BJ (cell line): ENCODE results near the gene TOMM40. TPM values are rescaled to one million over a fixed set of nuclear protein-coding genes. Genes with fewer than 3 reads are reported as not detected.
"Not testable (repeated sequence)": the region's sequence is repeated elsewhere in the genome, so short reads cannot be mapped to it uniquely, and the experiment has no call there.

Experiments
- CTCF ChIA-PET: fragments of 350-600 bp; formaldehyde crosslinking; extraction: SDS; loops from one replicate; lab custom pipeline; 2021; ENCODE audit warnings: antibody characterized with exemption, inconsistent platforms; lab: Yijun Ruan, JAX
- POLR2A ChIA-PET: fragments of 300-600 bp; sonication (Branson Sonifier 250); formaldehyde crosslinking; extraction: SDS; loops from one replicate; lab custom pipeline; 2021; ENCODE audit warnings: antibody characterized with exemption; lab: Charles Lee
- DNase-seq: peaks from one replicate; pipeline ENCODE4 v3.0.0-alpha.2; 2011; ENCODE audit warnings: low read depth
- H3K27me3 ChIP-seq: 2 replicates; pipeline ENCODE4 v1.6.0; 2011; ENCODE audit warnings: low read length; ENCODE audit not compliant: control insufficient read depth, insufficient read depth
- H3K36me3 ChIP-seq: 2 replicates; pipeline ENCODE4 v1.5.1; 2011; ENCODE audit warnings: low read length; ENCODE audit not compliant: control insufficient read depth, insufficient read depth
- H3K4me3 ChIP-seq: 2 replicates; pipeline ENCODE4 v1.5.1; 2011; ENCODE audit warnings: low read depth, mild to moderate bottlenecking, control low read depth, low read length
- polyA plus RNA-seq: library from polyadenylated mRNA; depleted of rRNA; stranded (reverse); fragments of >200 nt; gene quantifications from 2 replicates; pipeline ENCODE4 v1.2.3, GENCODE V29; 2011
- TF ChIP-seq, protein P1 (sequence below): IDR thresholded peaks from 2 replicates; pipeline ENCODE4 v1.5.1; 2011; ENCODE audit warnings: low read depth, mild to moderate bottlenecking, control low read depth, inconsistent platforms, low read length, moderate library complexity; ENCODE audit not compliant: insufficient read depth

The TOMM40 gene
- polyA plus RNA-seq, 1 experiment, result 46.8 TPM

- CTCF ChIA-PET, result interaction anchor here (1.0 kb wide), 1 partner anchor 101 kb away, joined by 3 read pairs; no protein-coding TSS in a partner anchor
- Histone ChIP-seq H3K4me3 (no peak overlapping the region), H3K27me3 (no peaks in the 10 kb centered on the region), H3K36me3 (peaks cover 21% of the 10 kb centered on the region)
- no peak for DNase-seq
- POLR2A ChIA-PET, result interaction anchor here (0.6 kb wide), 1 partner anchor 746 kb away, joined by 4 read pairs; no protein-coding TSS in a partner anchor
- TF ChIP-seq, protein P1, sequence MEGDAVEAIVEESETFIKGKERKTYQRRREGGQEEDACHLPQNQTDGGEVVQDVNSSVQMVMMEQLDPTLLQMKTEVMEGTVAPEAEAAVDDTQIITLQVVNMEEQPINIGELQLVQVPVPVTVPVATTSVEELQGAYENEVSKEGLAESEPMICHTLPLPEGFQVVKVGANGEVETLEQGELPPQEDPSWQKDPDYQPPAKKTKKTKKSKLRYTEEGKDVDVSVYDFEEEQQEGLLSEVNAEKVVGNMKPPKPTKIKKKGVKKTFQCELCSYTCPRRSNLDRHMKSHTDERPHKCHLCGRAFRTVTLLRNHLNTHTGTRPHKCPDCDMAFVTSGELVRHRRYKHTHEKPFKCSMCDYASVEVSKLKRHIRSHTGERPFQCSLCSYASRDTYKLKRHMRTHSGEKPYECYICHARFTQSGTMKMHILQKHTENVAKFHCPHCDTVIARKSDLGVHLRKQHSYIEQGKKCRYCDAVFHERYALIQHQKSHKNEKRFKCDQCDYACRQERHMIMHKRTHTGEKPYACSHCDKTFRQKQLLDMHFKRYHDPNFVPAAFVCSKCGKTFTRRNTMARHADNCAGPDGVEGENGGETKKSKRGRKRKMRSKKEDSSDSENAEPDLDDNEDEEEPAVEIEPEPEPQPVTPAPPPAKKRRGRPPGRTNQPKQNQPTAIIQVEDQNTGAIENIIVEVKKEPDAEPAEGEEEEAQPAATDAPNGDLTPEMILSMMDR, result no peak
These were observed 6.5 kb upstream of the TOMM40 start for GRCh38 chr19:44884566-44884965.

GRCh38 chr19:44886141-44886540, 4.9 kb upstream of the TOMM40 start:
- TF ChIP-seq, protein P1, result no peak
- POLR2A ChIA-PET, result no interaction called here
- H3K36me3 ChIP-seq, result peaks cover 16% of the 10 kb centered on the region
- H3K4me3 ChIP-seq, result no peak overlapping the region
- CTCF ChIA-PET, result interaction anchor here (1.9 kb wide), 1 partner anchor 10 kb away, joined by 5 read pairs; no protein-coding TSS in a partner anchor
- no peaks in the 10 kb centered on the region for H3K27me3 ChIP-seq
- DNase-seq, result no peak

- H3K4me3 ChIP-seq, result no peak overlapping the region
- peaks cover 16% of the 10 kb centered on the region for H3K36me3 ChIP-seq
- ChIA-PET POLR2A (no interaction called here), CTCF (interaction anchor here (0.6 to 1.9 kb wide), 2 partner anchors 11 to 597 kb away, joined by 4 to 5 read pairs; no protein-coding TSS in a partner anchor)
- TF ChIP-seq, protein P1, result no peak
- no peaks in the 10 kb centered on the region for H3K27me3 ChIP-seq
- DNase-seq, result no peak
These were observed 3.4 kb upstream of the TOMM40 start for GRCh38 chr19:44887648-44888047.

GRCh38 chr19:44888335-44888734, 2.7 kb upstream of the TOMM40 start:
- DNase-seq, POLR2A ChIA-PET, H3K27me3 ChIP-seq, H3K4me3 ChIP-seq, CTCF ChIA-PET: not testable (repeated sequence)
- peaks cover 22% of the 10 kb centered on the region for H3K36me3 ChIP-seq

DNA sequence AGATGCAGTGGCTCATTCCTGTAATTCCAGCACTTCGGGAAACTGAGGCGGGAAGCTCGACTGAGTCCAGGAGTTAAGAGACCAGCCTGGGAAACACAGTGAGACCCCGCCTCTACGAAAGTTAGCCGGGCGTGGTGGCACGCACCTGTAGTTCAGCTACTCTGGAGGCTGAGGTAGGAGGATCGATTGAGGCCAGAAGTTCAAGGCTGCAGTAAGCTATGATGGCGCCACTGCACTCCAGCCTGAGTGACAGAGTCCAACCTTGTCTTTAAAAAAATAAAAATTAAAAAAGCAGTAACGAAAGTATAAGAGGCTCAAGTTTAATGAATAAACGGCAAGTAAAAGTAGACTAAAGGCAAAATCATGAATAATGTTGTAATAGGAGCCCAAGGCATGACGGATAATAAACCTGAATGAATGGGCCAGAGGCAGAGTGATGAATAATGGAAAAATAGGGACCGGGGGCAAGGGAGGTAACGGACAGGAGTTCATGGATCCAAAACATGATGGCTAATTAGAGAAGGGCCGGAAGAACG, 1.2 kb upstream of the TOMM40 start:
- Histone ChIP-seq H3K36me3 (peaks cover 34% of the 10 kb centered on the region), H3K27me3 (no peaks in the 10 kb centered on the region), H3K4me3 (peak overlapping the region; percentile 57)
- DNase-seq, result no peak
- TF ChIP-seq, protein P1, result no peak
- POLR2A ChIA-PET, result interaction anchor here (0.6 to 0.7 kb wide), 4 partner anchors 38 to 1984 kb away, joined by 3 to 11 read pairs (median 4); no protein-coding TSS in a partner anchor
- CTCF ChIA-PET, result interaction anchor here (4.0 kb wide), 1 partner anchor 13 kb away, joined by 31 read pairs; no protein-coding TSS in a partner anchor
